K562 (cell line): ENCODE results near the gene ZKSCAN4. TPM values are rescaled to one million over a fixed set of nuclear protein-coding genes. Genes with fewer than 3 reads are reported as not detected.

Source experiments
- CBFA2T2 ChIP-seq: fragments of 450-650 bp; conservative IDR thresholded peaks from 2 replicates; pipeline ENCODE4 v1.6.1; 2017; ENCODE audit warnings: mild to moderate bottlenecking
- CREB3L1 ChIP-seq: fragments of 450-650 bp; IDR thresholded peaks from 2 replicates; pipeline ENCODE4 v1.6.1; 2014; ENCODE audit warnings: low read depth, mild to moderate bottlenecking, moderate library complexity, borderline replicate concordance
- DNMT1 ChIP-seq: fragments of 450-650 bp; IDR thresholded peaks from 2 replicates; pipeline ENCODE4 v1.6.1; 2016; ENCODE audit warnings: antibody characterized with exemption, mild to moderate bottlenecking
- ETV6 ChIP-seq, 3 experiments: fragments of 150-350 bp in 1 of 3; sonication (generic) in 1 of 3; formaldehyde crosslinking in 1 of 3; IDR thresholded peaks; 2 replicates each; pipeline versions ENCODE4 v1.6.1 to v1.8.0; 2014 to 2022; ENCODE audit warnings: borderline replicate concordance in 2 of 3, low read depth in 2 of 3, antibody characterized with exemption in 1 of 3, low read length in 1 of 3, mild to moderate bottlenecking in 1 of 3, missing genetic modification reagents in 1 of 3
- FOS ChIP-seq: IDR thresholded peaks from 3 replicates; pipeline ENCODE4 v1.6.1; 2011; ENCODE audit not compliant: insufficient read length; ENCODE audit errors: extremely low read depth
- HDAC6 ChIP-seq: IDR thresholded peaks from 2 replicates; pipeline ENCODE4 v1.6.1; 2012; ENCODE audit warnings: low read depth, mild to moderate bottlenecking, control low read depth, inconsistent platforms, low read length, moderate library complexity
- HMG20B ChIP-seq: fragments of 250-450 bp; sonication (Bioruptor Pico); IDR thresholded peaks from 2 replicates; pipeline ENCODE4 v1.5.0; 2021; ENCODE audit warnings: mild to moderate bottlenecking
- IFI16 ChIP-seq: fragments of 250-450 bp; sonication (Bioruptor Pico); IDR thresholded peaks from 2 replicates; pipeline ENCODE4 v2.1.2; 2022; ENCODE audit warnings: mild to moderate bottlenecking, inconsistent platforms
- KAT2B ChIP-seq: IDR thresholded peaks from one replicate; pipeline ENCODE4 v1.6.1; 2012; ENCODE audit warnings: low read depth, mild to moderate bottlenecking, control low read depth, inconsistent platforms, low read length, moderate library complexity
- LEF1 ChIP-seq: fragments of 450-650 bp; IDR thresholded peaks from 2 replicates; pipeline ENCODE4 v1.6.1; 2016; ENCODE audit warnings: mild to moderate bottlenecking
- MCM7 ChIP-seq, 2 experiments: fragments of 450-650 bp; IDR thresholded peaks; 2 replicates each; pipeline ENCODE4 v1.6.1; 2016 to 2018
- MNT ChIP-seq, 2 experiments: fragments of 450-650 bp; conservative IDR thresholded peaks; 2 replicates each; pipeline ENCODE4 v1.6.1; 2017; ENCODE audit warnings: mild to moderate bottlenecking in 2 of 2, moderate library complexity in 2 of 2
- MTA3 ChIP-seq: fragments of 450-650 bp; formaldehyde crosslinking; IDR thresholded peaks from 2 replicates; pipeline ENCODE4 v1.6.1; 2017; ENCODE audit warnings: mild to moderate bottlenecking, borderline replicate concordance
- MYNN ChIP-seq, 2 experiments: sonication (generic); formaldehyde crosslinking in 1 of 2; IDR thresholded peaks; 2 replicates each; pipeline versions ENCODE4 v1.5.0 to v1.6.1; 2016 to 2020; ENCODE audit warnings: antibody characterized with exemption in 1 of 2, missing genetic modification reagents in 1 of 2
- NELFE ChIP-seq: IDR thresholded peaks from 2 replicates; pipeline ENCODE4 v1.6.1; 2011; ENCODE audit warnings: mild to moderate bottlenecking; ENCODE audit not compliant: insufficient read depth, insufficient read length
- RBM34 ChIP-seq: fragments of 200-400 bp; formaldehyde crosslinking; IDR thresholded peaks from 2 replicates; pipeline ENCODE4 v1.6.1; 2018; ENCODE audit warnings: low read length, borderline replicate concordance; ENCODE audit not compliant: insufficient read depth
- RCOR1 ChIP-seq, 2 experiments: IDR thresholded peaks; 2 replicates each; pipeline ENCODE4 v1.6.1; 2012; ENCODE audit warnings: low read depth in 2 of 2, low read length in 2 of 2, borderline replicate concordance in 1 of 2, improper control_type of control experiment in 1 of 2
- TCF3 ChIP-seq: sonication (generic); formaldehyde crosslinking; IDR thresholded peaks from 2 replicates; pipeline ENCODE4 v1.4.0; 2020; ENCODE audit warnings: mild to moderate bottlenecking, missing genetic modification reagents
- ZBTB33 ChIP-seq: sonication (generic); formaldehyde crosslinking; IDR thresholded peaks from 2 replicates; pipeline ENCODE4 v1.8.1; 2023; ENCODE audit warnings: mild to moderate bottlenecking, missing genetic modification reagents
- ZNF140 ChIP-seq: fragments of 250-450 bp; sonication (Bioruptor Pico); IDR thresholded peaks from 2 replicates; pipeline ENCODE4 v1.8.0; 2021; ENCODE audit warnings: moderate library complexity, mild to moderate bottlenecking, inconsistent platforms
- ZNF24 ChIP-seq: fragments of 450-650 bp; IDR thresholded peaks from 2 replicates; pipeline ENCODE4 v1.6.1; 2016
- ZNF444 ChIP-seq: fragments of 250-450 bp; sonication (Bioruptor Pico); IDR thresholded peaks from 2 replicates; pipeline ENCODE4 v1.4.0; 2020; ENCODE audit warnings: mild to moderate bottlenecking, moderate library complexity
- polyA plus RNA-seq, 8 experiments: library from polyadenylated mRNA; depleted of rRNA in 4 of 8; stranded (reverse) in 5 of 8; unstranded in 3 of 8; fragments of >200 nt; fragmentation: Nextera tagmentation in 2 of 8; fragmentation: Illumina TruSeq in 1 of 8; extraction: Ambion mirVana in 2 of 8; extraction: Trizol in 1 of 8; gene quantifications; 2 replicates each; pipeline versions ENCODE4 v1.2.1 to v1.2.3, GENCODE V29; 2011 to 2014; ENCODE audit warnings: inconsistent platforms in 1 of 8, missing spikeins in 1 of 8
- total RNA-seq, 7 experiments: library from RNA; depleted of rRNA in 6 of 7; stranded (reverse); fragments of >200 nt in 6 of 7; fragmentation: Illumina TruSeq in 2 of 7; extraction: Trizol in 2 of 7; gene quantifications; 2 replicates each; pipeline versions ENCODE4 v1.2.1 to v1.2.3, GENCODE V29; 2011 to 2021; ENCODE audit warnings: low replicate concordance in 1 of 7

ZKSCAN4 gene
- total and polyA plus RNA-seq, 9 of the 15 experiments (the other 6 are each of a cell fraction or from before 2014, with no cell fraction given): 1.2 to 5.3 (median 4.7) TPM

GRCh38 chr6:28212510-28213212 is 39.4 kb downstream of the ZKSCAN4 start (continued):
- TF ChIP-seq HDAC6 (peak; percentile 76; the same call in 1 of the 2 replicates), ZNF24 (peak; percentile 77; the same call in 1 of the 2 replicates), FOS (peak; percentile 20), IFI16 (peak; percentile 51; the same call in 1 of the 2 replicates), CBFA2T2 (no peak), MYNN (IDR thresholded peaks at IDR 0.05) (peak; percentile 15; the same call in 1 of the 2 replicates), MYNN (CRISPR knock-in tag; IDR thresholded peaks at IDR 0.05) (no peak), MNT (conservative IDR thresholded peaks at IDR 0.05) (peak; percentile 86), TCF3 (CRISPR knock-in tag) (peak; percentile 44), MTA3 (peak; percentile 78; the same call in 1 of the 2 replicates), ZNF140 (CRISPR knock-in tag) (no peak), CREB3L1 (peak; percentile 44; the same call in 1 of the 2 replicates), LEF1 (peak; percentile 70; the same call in 1 of the 2 replicates), KAT2B (no peak), ZNF444 (CRISPR knock-in tag) (no peak), NELFE (no peak), ZBTB33 (peak; percentile 96; the same call in 1 of the 2 replicates), DNMT1 (no peak), MCM7 (IDR thresholded peaks at IDR 0.05) (no peak), ETV6 (IDR thresholded peaks at IDR 0.05; ENCODE audit: borderline replicate concordance in 1 of 2, low read depth in 2 of 2, low read length in 1 of 2) (no peak), ETV6 (CRISPR knock-in tag; IDR thresholded peaks at IDR 0.05; ENCODE audit: borderline replicate concordance) (no peak), RBM34 (no peak), RCOR1 (IDR thresholded peaks at IDR 0.05; ENCODE audit: borderline replicate concordance in 1 of 2, low read depth in 2 of 2, low read length in 2 of 2) (peak in 1 of 2 experiments; percentile 87; a peak in 2 of 4 replicates), HMG20B (CRISPR knock-in tag) (no peak)
